WTC11 (cell line): ENCODE data around the gene NXN.

ENCODE experiments used
- JUN ChIP-seq: sonication (generic); formaldehyde crosslinking; IDR thresholded peaks from 2 replicates; pipeline ENCODE4 v1.8.0; 2023; ENCODE audit warnings: mild to moderate bottlenecking, missing genetic modification reagents
- NR3C1 ChIP-seq: sonication (generic); formaldehyde crosslinking; conservative IDR thresholded peaks from 2 replicates; pipeline ENCODE4 v1.8.1; 2023; ENCODE audit warnings: low read depth, mild to moderate bottlenecking, missing genetic modification reagents
- TEAD1 ChIP-seq: sonication (generic); formaldehyde crosslinking; IDR thresholded peaks from 2 replicates; pipeline ENCODE4 v1.8.0; 2022; ENCODE audit warnings: mild to moderate bottlenecking, missing genetic modification reagents
- TF ChIP-seq, protein P1 (sequence below): fragments of 200-600 bp; IDR thresholded peaks from 2 replicates; pipeline ENCODE4 v1.8.0; 2022; ENCODE audit warnings: antibody characterized with exemption
- TF ChIP-seq, protein P2 (sequence below): sonication (generic); formaldehyde crosslinking; IDR thresholded peaks from 2 replicates; pipeline ENCODE4 v1.8.1; 2023; ENCODE audit warnings: mild to moderate bottlenecking, missing genetic modification reagents, moderate library complexity

DNA sequence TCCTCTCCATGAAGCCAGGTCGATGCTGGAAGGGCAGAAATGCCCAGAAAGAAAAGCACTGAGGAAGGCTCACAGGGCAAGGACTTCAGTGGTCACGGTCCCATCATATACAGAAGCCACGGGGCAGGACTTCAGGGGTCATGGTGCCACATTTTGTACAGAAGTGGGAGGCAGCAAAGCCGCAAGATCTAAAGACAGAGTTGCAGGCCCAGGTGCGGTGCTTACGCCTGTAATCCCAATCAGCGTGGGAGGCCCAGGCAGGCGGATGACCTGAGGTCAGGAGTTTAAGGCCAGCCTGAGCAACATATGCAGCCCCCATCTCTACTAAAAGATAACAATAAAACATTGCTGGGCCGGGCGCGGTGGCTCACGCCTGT, 96.0 kb downstream of the NXN start:
- no peak for TF ChIP-seq NR3C1 (CRISPR knock-in tag)
- no peak for TF ChIP-seq JUN
- TF ChIP-seq, protein P1, sequence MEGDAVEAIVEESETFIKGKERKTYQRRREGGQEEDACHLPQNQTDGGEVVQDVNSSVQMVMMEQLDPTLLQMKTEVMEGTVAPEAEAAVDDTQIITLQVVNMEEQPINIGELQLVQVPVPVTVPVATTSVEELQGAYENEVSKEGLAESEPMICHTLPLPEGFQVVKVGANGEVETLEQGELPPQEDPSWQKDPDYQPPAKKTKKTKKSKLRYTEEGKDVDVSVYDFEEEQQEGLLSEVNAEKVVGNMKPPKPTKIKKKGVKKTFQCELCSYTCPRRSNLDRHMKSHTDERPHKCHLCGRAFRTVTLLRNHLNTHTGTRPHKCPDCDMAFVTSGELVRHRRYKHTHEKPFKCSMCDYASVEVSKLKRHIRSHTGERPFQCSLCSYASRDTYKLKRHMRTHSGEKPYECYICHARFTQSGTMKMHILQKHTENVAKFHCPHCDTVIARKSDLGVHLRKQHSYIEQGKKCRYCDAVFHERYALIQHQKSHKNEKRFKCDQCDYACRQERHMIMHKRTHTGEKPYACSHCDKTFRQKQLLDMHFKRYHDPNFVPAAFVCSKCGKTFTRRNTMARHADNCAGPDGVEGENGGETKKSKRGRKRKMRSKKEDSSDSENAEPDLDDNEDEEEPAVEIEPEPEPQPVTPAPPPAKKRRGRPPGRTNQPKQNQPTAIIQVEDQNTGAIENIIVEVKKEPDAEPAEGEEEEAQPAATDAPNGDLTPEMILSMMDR = no peak
- TF ChIP-seq TEAD1 (CRISPR knock-in tag) = no peak
- TF ChIP-seq, protein P2, sequence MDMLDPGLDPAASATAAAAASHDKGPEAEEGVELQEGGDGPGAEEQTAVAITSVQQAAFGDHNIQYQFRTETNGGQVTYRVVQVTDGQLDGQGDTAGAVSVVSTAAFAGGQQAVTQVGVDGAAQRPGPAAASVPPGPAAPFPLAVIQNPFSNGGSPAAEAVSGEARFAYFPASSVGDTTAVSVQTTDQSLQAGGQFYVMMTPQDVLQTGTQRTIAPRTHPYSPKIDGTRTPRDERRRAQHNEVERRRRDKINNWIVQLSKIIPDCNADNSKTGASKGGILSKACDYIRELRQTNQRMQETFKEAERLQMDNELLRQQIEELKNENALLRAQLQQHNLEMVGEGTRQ (CRISPR knock-in tag) = no peak
